HG03565 (cell line): ENCODE measurements around the gene UBAP2L.

Source experiments
- ATAC-seq: cut with Tn5 transposase; IDR thresholded peaks from one replicate; pipeline ENCODE4 v1.9.1; 2021; ENCODE audit warnings: mild to moderate bottlenecking, moderate library complexity; ENCODE audit not compliant: unreplicated experiment

The UBAP2L gene, protein sequence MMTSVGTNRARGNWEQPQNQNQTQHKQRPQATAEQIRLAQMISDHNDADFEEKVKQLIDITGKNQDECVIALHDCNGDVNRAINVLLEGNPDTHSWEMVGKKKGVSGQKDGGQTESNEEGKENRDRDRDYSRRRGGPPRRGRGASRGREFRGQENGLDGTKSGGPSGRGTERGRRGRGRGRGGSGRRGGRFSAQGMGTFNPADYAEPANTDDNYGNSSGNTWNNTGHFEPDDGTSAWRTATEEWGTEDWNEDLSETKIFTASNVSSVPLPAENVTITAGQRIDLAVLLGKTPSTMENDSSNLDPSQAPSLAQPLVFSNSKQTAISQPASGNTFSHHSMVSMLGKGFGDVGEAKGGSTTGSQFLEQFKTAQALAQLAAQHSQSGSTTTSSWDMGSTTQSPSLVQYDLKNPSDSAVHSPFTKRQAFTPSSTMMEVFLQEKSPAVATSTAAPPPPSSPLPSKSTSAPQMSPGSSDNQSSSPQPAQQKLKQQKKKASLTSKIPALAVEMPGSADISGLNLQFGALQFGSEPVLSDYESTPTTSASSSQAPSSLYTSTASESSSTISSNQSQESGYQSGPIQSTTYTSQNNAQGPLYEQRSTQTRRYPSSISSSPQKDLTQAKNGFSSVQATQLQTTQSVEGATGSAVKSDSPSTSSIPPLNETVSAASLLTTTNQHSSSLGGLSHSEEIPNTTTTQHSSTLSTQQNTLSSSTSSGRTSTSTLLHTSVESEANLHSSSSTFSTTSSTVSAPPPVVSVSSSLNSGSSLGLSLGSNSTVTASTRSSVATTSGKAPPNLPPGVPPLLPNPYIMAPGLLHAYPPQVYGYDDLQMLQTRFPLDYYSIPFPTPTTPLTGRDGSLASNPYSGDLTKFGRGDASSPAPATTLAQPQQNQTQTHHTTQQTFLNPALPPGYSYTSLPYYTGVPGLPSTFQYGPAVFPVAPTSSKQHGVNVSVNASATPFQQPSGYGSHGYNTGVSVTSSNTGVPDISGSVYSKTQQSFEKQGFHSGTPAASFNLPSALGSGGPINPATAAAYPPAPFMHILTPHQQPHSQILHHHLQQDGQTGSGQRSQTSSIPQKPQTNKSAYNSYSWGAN

DNA sequence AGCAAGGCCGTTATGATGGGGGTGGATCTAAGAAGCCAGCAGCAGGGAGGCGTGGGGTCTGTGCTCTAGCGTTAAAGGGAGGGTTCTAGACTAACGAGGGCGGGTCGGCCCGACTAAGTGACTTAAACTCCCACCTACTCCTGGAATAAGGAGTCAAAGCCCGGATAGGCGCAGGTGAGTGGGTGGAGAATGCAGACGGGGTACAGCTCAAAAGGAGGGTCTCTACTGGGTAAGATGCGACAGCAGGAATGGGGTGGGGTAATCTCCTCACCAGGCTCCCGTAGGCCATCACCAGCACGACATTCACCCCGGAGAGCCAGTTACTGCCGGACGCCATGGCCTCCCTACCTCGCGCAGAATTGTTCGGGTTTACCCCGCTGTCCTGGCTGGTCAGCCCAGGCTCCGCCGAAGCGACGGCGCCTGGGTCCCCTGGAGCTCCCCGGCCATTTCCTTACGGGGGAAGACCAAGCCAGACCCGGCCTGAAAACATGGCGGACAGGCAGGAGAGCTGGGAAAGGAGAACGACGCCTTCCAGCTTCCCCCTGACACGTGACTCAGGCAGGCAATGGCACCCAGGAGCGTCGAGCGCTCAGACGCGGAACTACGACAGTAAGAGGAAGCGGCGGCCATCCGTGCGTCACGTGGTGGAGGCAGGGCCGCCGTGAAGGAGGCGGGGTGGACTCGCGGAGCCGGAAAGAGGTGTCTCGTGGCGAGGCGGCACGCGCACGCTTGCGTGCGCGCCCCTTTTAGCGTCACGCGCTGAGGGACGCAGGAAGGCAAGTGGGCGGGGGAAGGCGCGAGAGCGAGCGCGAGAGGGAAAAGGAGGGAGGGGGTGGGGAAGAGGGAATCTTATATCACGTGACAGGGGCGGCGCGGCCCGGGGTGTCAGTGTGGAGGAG lies at the start of gene UBAP2L:
Gene UBAP2L (plus strand): TSS at position 885 of the 899 bp plus-strand sequence. CDS start 4,169 bp downstream, outside the sequence.
- peak; percentile 87 for ATAC-seq

DNA sequence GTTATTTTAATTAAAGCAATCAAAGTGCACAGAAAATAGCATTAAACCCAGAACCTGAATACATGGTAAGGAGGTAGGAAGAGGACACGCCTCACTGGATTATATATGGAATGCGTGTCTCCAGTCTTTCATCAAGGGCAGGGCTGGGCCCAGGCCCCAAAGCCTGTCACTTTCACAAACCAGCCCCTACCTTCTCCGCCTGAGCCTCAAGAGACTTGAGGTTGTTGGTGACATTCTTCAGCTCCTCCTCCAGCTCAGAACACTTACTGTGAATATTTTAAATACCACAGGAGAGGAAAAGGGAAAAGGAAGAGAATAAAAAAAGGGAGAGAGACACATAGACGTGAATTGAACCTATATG lies 49.6 kb upstream of the UBAP2L start:
- ATAC-seq: no peak

- no peak for ATAC-seq
Observed at GRCh38 chr1:154171880-154172279, 48.9 kb upstream of the UBAP2L start.

- ATAC-seq: no peak
Observed at GRCh38 chr1:154174654-154175053, 46.1 kb upstream of the UBAP2L start.

GRCh38 chr1:154176337-154176736 lies 44.4 kb upstream of the UBAP2L start:
- ATAC-seq: no peak

- ATAC-seq: no peak
Observed at GRCh38 chr1:154178013-154178412, 42.7 kb upstream of the UBAP2L start.

DNA sequence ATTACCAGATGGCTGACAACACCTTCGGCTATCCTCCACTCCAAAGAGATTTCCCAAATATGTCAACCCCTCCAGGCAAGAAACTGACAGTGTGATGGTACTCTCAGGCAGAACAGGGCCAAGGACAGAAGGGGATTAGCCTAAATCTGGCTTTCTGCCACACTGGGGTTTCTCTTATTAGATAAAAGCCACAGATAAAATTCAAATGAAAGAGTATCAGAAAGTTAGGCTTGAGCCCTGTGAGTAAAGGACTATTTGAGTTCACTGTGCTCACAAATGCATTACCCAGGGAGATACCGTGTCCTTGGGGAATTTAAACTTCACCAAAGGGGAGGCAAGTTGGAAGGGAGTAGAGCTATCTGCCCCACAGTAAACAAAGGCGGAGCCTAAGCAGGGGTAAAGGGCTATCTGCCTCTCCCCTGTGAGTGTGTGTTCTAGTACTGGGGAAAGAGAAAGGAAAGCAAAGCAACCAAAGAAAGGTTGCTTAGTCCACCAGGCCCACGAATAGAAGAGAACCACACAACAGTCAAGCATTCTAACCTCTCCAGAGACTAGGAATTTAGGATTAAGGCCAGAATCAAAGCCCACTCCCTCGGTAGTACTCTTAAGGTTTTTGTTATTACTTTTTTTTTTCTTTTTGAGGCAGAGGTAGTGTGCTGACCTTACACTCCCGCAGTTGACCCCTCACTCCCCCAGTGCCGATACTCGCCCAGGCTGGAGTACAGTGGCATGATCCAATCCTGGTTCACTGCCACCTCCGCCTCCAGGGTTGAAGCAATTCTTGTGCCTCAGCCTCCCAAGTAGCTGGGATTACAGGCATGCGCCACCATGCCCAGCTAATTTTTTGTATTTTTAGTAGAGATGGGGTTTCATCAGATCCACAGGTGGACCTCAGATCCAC lies 41.6 kb upstream of the UBAP2L start:
- no peak for ATAC-seq

GRCh38 chr1:154179946-154180687 lies 40.6 kb upstream of the UBAP2L start:
- ATAC-seq: no peak

GRCh38 chr1:154181944-154182343 lies 38.8 kb upstream of the UBAP2L start:
- no peak for ATAC-seq

- peak; percentile 37 for ATAC-seq
Observed at GRCh38 chr1:154182344-154183045, 38.3 kb upstream of the UBAP2L start.

DNA sequence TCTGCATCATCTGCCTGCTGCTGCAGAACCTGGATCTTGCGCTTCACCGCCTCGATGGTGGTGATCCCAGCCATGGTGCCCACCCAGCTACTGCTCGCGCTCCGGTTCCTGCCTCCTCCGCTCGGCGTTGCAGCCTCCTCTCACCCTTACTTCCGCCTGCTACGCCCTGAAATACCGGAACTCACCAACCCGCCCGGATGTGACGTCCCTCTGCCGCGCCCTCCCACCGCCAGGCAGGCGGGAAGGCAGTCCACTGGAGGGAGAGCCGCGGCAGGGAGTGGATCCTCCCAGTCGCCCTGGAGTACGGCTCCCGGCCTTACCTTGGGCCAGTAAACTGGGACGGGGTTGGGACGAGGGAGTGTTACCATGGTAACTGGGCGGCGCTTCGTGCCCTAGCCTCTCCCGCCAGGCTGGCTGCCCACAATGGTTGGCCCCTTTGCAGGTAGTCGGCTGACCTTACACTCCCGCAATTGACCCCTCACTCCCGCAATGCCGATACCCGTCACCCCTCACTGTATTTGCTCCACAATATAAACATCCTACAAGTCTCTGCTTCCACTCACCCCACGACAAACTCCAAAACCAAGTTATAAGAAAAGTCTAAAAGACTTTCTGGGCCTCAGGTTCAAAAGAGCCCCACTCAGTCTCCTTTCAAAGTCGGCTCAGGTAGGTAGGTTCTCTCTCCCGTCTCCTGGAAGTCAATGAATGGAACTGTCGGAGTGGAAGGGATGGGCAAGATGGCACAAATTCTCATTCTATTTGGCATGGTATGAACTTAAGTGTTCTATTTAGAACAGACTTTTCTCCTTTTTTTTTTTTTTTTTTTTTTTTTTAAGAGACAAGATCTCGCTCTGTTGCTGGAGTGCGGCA lies 37.5 kb upstream of the UBAP2L start:
- peak; percentile 54 for ATAC-seq

GRCh38 chr1:154186177-154186576 lies 34.6 kb upstream of the UBAP2L start:
- no peak for ATAC-seq

GRCh38 chr1:154186852-154187501 lies 33.8 kb upstream of the UBAP2L start:
- no peak for ATAC-seq

DNA sequence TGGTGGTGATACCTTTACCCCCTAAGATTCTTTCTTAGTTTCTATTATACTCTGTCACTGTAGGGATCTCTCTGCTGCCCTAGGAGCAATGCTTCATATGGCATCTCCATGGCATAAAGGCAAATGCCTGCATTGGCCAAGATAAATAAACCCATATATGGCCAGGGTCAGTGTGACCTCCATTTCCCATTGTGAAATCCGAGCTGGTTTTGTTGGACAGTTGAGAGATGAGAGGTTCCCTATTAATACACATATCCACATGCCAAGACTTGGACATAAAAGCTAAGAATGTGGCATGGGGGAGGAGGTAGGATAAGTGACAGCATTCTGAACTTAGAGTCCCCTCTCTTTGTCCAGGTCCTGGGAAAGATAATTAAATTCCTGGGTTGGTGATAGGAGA lies 30.2 kb upstream of the UBAP2L start:
- no peak for ATAC-seq

- ATAC-seq: no peak
Observed at GRCh38 chr1:154191990-154192461, 28.7 kb upstream of the UBAP2L start, which contains the start of gene TPM3. TPM3 (minus strand) TSS chr1:154192100; CDS start chr1:154192018, 82 bp downstream.

GRCh38 chr1:154192476-154192875 lies 28.3 kb upstream of the UBAP2L start:
- no peak for ATAC-seq
